Gastrocnemius medialis (tissue), 4 donors: ENCODE data around the gene MGA. TPM values are rescaled to one million over a fixed set of nuclear protein-coding genes. Genes with fewer than 3 reads are reported as not detected.
A peak's percentile ranks its signal among the peaks of the same experiment; 100 is the strongest.

Experiments used
- ATAC-seq, 2 donors: fragments of 150-250 bp; one replicate each; pipeline ENCODE4 v1.9.1; 2016
- DNase-seq, 2 donors: peaks; one replicate each; pipeline ENCODE4 v3.0.0-alpha.2; 2019
- H3K27ac ChIP-seq, 4 donors: fragments of 200-600 bp; sonication (generic); 1 replicate in 1 of 4; 2 replicates in 3 of 4; pipeline ENCODE4 v1.5.1; 2016 to 2018; ENCODE audit warnings: mild to moderate bottlenecking in 2 of 4, moderate library complexity in 1 of 4
- H3K27me3 ChIP-seq, 3 donors: fragments of 200-600 bp; sonication (generic) in 2 of 3; 1 replicate in 1 of 3; 2 replicates in 2 of 3; pipeline versions ENCODE4 v1.5.1 to v1.6.0; 2016 to 2019; ENCODE audit warnings: mild to moderate bottlenecking in 1 of 3, moderate library complexity in 1 of 3
- H3K36me3 ChIP-seq, 2 donors: fragments of 200-600 bp; sonication (generic) in 1 of 2; one replicate each; pipeline ENCODE4 v1.5.1; 2017 to 2018
- H3K4me1 ChIP-seq, 2 donors: fragments of 200-600 bp; sonication (generic) in 1 of 2; one replicate each; pipeline ENCODE4 v1.5.1; 2016 to 2017; ENCODE audit warnings: mild to moderate bottlenecking in 2 of 2
- H3K4me3 ChIP-seq, 4 donors: fragments of 200-600 bp; sonication (generic) in 3 of 4; 1 replicate in 1 of 4; 2 replicates in 3 of 4; pipeline ENCODE4 v1.5.1; 2016 to 2019; ENCODE audit warnings: mild to moderate bottlenecking in 2 of 4
- H3K9me3 ChIP-seq, 3 donors: fragments of 200-600 bp; sonication (generic) in 2 of 3; 1 replicate in 1 of 3; 2 replicates in 2 of 3; pipeline ENCODE4 v1.5.1; 2016 to 2019
- POLR2A ChIP-seq, 2 donors: fragments of 450-650 bp; IDR thresholded peaks; one replicate each; pipeline ENCODE4 v1.6.1; 2017; ENCODE audit warnings: antibody characterized with exemption in 2 of 2, mild to moderate bottlenecking in 2 of 2, moderate library complexity in 2 of 2
- in situ Hi-C, 4 donors: fragments of 200-750 bp; cut with MboI; loops; one replicate each; pipeline versions ENCODE4 v1.15.0 to v1.8.0; 2017; ENCODE audit warnings: low sequenced_read_pairs in 4 of 4
- intact Hi-C: fragments of 100-400 bp; cut with DNase I; formaldehyde crosslinking; loops from one replicate; pipeline ENCODE4 v1.15.1; 2023; ENCODE audit warnings: low total_unique reads
- total RNA-seq, 4 donors: library from RNA; depleted of rRNA; stranded (reverse); fragments of >200 nt; gene quantifications; one replicate each; pipeline versions ENCODE4 v1.1.0 to v1.2.3, GENCODE V29; 2016
- TF ChIP-seq, protein P1 (sequence below), 5 experiments: fragments of 450-650 bp in 3 of 5; fragments of 200-600 bp in 2 of 5; sonication (generic) in 2 of 5; IDR thresholded peaks in 4 of 5; conservative IDR thresholded peaks in 1 of 5; 1 replicate in 4 of 5; 2 replicates in 1 of 5; pipeline ENCODE4 v1.5.1; 2016 to 2019; ENCODE audit warnings: antibody characterized with exemption in 5 of 5, mild to moderate bottlenecking in 3 of 5, moderate library complexity in 3 of 5

MGA gene
- total RNA-seq, 4 donors from 2014 or later: 17.0 to 27.8 (median 23.6) TPM

DNA sequence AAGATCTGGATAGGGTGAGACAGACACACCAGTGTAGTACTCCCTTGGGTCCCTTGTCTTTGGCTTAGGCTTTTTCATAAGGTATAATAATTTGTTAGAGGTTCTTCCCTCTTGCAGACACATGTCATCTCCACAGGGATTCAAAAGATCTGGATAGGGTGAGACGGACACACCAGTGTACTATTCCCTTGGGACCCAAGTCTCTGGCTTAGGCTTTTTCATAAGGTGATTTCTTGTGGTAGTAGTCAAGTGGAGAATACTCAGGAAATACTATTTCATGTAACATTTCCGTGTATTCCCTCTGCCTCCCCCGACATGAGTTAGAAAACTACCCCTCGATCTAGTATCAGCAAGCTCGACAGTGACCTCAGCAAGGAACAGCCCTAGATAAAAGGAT is 113.1 kb downstream of the MGA start:
- ATAC-seq: no peak
- TF ChIP-seq, protein P1, sequence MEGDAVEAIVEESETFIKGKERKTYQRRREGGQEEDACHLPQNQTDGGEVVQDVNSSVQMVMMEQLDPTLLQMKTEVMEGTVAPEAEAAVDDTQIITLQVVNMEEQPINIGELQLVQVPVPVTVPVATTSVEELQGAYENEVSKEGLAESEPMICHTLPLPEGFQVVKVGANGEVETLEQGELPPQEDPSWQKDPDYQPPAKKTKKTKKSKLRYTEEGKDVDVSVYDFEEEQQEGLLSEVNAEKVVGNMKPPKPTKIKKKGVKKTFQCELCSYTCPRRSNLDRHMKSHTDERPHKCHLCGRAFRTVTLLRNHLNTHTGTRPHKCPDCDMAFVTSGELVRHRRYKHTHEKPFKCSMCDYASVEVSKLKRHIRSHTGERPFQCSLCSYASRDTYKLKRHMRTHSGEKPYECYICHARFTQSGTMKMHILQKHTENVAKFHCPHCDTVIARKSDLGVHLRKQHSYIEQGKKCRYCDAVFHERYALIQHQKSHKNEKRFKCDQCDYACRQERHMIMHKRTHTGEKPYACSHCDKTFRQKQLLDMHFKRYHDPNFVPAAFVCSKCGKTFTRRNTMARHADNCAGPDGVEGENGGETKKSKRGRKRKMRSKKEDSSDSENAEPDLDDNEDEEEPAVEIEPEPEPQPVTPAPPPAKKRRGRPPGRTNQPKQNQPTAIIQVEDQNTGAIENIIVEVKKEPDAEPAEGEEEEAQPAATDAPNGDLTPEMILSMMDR (IDR thresholded peaks at IDR 0.05 in 4 of 5, conservative IDR thresholded peaks at IDR 0.05 in 1 of 5): no peak
- no peak for TF ChIP-seq POLR2A (IDR thresholded peaks at IDR 0.05)

DNA sequence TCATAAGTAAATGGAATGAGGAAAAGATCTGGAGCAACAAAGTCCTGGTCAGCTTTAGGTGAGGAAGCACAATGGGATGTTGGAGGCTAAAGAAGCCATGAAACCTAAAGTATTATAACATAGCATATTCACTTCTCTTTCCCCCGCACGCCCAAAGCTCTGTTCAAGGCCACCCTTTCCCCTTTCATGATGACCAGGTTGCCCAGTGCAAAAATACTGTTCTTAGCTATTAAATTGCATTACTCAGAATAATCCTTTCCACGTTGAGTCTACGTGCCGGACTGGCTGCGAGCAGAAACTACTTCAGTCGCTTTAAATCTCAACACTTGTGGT is 113.5 kb downstream of the MGA start:
- in situ Hi-C loops (loop anchor here in 3 of 4 donors (5.0 kb wide), 1 partner anchor 39 kb away; no protein-coding TSS in a partner anchor), intact Hi-C loops (loop anchor here (1.0 to 5.0 kb wide), 8 partner anchors 17 to 541 kb away; partner anchors contain the start of genes EHD4, GANC, JMJD7 and MGA)
- H3K4me3 ChIP-seq: peak overlapping the region; percentile 71 to 91 (median 83)
- DNase-seq: no peak
- no peaks in the 10 kb centered on the region for H3K27me3 ChIP-seq
- no peaks in the 10 kb centered on the region for H3K36me3 ChIP-seq
- TF ChIP-seq POLR2A (IDR thresholded peaks at IDR 0.05): no peak
- TF ChIP-seq, protein P1 (IDR thresholded peaks at IDR 0.05 in 4 of 5, conservative IDR thresholded peaks at IDR 0.05 in 1 of 5): no peak
- ATAC-seq: no peak
- H3K4me1 ChIP-seq: peaks cover 28 to 32% of the 10 kb centered on the region in 2 donors
- H3K9me3 ChIP-seq: no peaks in the 10 kb centered on the region
- H3K27ac ChIP-seq: peak overlapping the region; percentile 83 to 87 (median 86)

More for the DNA sequence above, 113.1 kb downstream of the MGA start:
- peak overlapping the region in 3 of 4 donors; percentile 71 to 91 (median 85) for H3K4me3 ChIP-seq
- no peak for DNase-seq
- no peaks in the 10 kb centered on the region for H3K9me3 ChIP-seq
- H3K27me3 ChIP-seq: no peaks in the 10 kb centered on the region
- in situ Hi-C loops: loop anchor here in 3 of 4 donors (5.0 kb wide), 1 partner anchor 39 kb away; no protein-coding TSS in a partner anchor
- peaks cover 28 to 32% of the 10 kb centered on the region in 2 donors for H3K4me1 ChIP-seq
- no peaks in the 10 kb centered on the region for H3K36me3 ChIP-seq
- peak overlapping the region; percentile 83 to 87 (median 86) for H3K27ac ChIP-seq
- intact Hi-C loops: loop anchor here (5.0 kb wide), 3 partner anchors 54 to 499 kb away; partner anchors contain the start of genes GANC, JMJD7, MGA and TMEM87A

DNA sequence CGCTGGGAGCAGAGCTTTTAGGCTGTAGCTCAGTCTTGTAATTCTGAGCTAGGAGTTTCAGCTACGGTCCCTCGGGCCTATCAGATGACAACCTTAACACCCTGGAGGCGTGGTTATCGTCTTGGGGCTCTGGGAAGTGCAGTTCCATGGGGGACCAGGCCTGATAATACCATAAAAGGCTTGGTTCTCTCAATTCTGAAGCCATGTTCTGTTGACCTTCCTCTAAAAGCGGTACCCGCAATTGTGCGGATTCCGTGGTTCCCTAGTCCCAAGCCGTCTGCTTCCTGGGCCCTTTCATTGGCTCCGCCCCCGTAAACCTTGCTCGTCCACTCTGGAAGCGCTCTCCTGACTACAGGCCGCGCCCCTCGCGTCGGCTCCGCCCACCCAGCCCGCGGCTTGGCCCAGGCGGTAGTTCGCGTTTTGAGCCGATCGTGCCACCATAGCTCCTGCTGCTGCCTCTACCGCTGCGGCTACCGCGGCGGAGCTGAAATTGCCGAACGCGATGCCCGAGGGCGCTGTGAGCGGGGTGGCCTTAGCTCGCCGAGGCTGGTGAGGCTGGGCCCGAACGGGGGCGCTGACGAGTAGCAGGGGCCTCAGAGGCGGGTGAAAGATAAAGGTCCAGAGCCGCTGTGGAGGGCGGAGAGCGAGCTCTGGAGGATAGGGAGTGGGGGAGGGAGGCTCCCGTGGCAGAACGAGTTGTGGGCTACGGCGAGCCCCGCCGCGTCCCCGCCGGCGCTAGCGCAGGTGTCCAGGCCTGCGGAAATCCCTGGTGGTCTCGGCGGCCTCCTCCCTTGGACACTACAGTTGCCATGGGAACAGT is 114.1 kb downstream of the MGA start, which contains the start of gene MAPKBP1:
MAPKBP1 (plus strand) TSS at position 423 of the 820 bp plus-strand sequence. CDS start 792 bp downstream, outside the sequence.
- ATAC-seq (peak; percentile 96 to 98), DNase-seq (peak; percentile 94 to 97)
- H3K36me3 ChIP-seq: no peaks in the 10 kb centered on the region
- no peaks in the 10 kb centered on the region for H3K27me3 ChIP-seq
- H3K9me3 ChIP-seq: no peaks in the 10 kb centered on the region
- intact Hi-C loops: loop anchor here (1.0 to 5.0 kb wide), 8 partner anchors 17 to 541 kb away; partner anchors contain the start of genes EHD4, GANC, JMJD7 and MGA
- peaks cover 28 to 36% of the 10 kb centered on the region in 2 donors for H3K4me1 ChIP-seq
- in situ Hi-C loops: loop anchor here in 3 of 4 donors (5.0 kb wide), 1 partner anchor 38 kb away; no protein-coding TSS in a partner anchor
- peak; percentile 49 to 51 for TF ChIP-seq POLR2A (IDR thresholded peaks at IDR 0.05)
- TF ChIP-seq, protein P1 (IDR thresholded peaks at IDR 0.05 in 4 of 5, conservative IDR thresholded peaks at IDR 0.05 in 1 of 5): peak; percentile 38 to 76 (median 60)
- H3K4me3 ChIP-seq: peak within 1 kb of the TSS; percentile 71 to 91 (median 83)
- H3K27ac ChIP-seq: peak within 1 kb of the TSS; percentile 83 to 87 (median 86)

DNA sequence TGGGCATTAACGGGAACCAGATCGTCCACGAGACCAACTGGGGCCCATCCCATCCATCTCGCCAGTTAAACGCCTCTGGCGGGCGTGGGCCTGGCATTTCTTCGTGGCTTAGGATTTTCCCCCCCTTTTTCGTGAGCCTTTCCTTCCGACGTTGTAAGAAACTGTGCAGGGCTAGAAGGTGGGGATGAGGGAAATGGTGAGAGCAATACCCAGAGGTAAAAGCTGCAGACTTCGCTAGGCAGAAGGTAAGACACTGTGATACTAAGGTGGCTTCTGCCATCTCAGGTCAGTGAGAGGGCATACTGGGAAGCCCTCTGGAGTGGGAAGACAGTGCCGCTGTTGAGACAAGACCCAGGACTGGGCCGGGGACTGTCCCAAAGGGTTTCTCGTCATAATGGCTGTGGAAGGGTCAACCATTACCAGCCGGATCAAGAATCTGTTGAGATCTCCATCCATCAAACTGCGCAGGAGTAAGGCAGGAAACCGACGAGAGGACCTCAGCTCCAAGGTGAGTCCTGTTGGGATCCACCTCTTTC is 114.7 kb downstream of the MGA start:
- no peak for TF ChIP-seq POLR2A (IDR thresholded peaks at IDR 0.05)
- TF ChIP-seq, protein P1 (IDR thresholded peaks at IDR 0.05 in 4 of 5, conservative IDR thresholded peaks at IDR 0.05 in 1 of 5): no peak
- Histone ChIP-seq H3K27me3 (no peaks in the 10 kb centered on the region), H3K4me3 (peak overlapping the region; percentile 71 to 91 (median 83)), H3K36me3 (no peaks in the 10 kb centered on the region), H3K4me1 (peaks cover 34 to 40% of the 10 kb centered on the region in 2 donors), H3K27ac (peak overlapping the region; percentile 83 to 87 (median 86)), H3K9me3 (no peaks in the 10 kb centered on the region)
- intact Hi-C loops (loop anchor here (1.0 to 5.0 kb wide), 8 partner anchors 16 to 542 kb away; partner anchors contain the start of genes EHD4, GANC, JMJD7 and MGA), in situ Hi-C loops (loop anchor here in 3 of 4 donors (5.0 kb wide), 1 partner anchor 37 kb away; no protein-coding TSS in a partner anchor)
- no peak for DNase-seq
- peak; percentile 3 to 4 for ATAC-seq
